Prostate gland (tissue), 2 donors: ENCODE results near the gene PPP2R2B.

Experiments
- CTCF ChIP-seq, 4 experiments: fragments of 200-600 bp in 2 of 4; fragments of 450-650 bp in 2 of 4; sonication (generic) in 2 of 4; IDR thresholded peaks; 1 replicate in 3 of 4; 2 replicates in 1 of 4; pipeline ENCODE4 v1.5.1; 2016 to 2019; ENCODE audit warnings: antibody characterized with exemption in 4 of 4, mild to moderate bottlenecking in 2 of 4, moderate library complexity in 2 of 4
- POLR2A ChIP-seq: fragments of 450-650 bp; IDR thresholded peaks from one replicate; pipeline ENCODE4 v1.6.1; 2016; ENCODE audit warnings: antibody characterized with exemption, mild to moderate bottlenecking

- no peak for TF ChIP-seq CTCF (IDR thresholded peaks at IDR 0.05)
- TF ChIP-seq POLR2A, result no peak
Observed at GRCh38 chr5:146647656-146648199, 230.8 kb downstream of the PPP2R2B start.
